ENCODE results near the gene USP5.

Gene USP5

GRCh38 chr12:6851921-6852650 is at the start of gene USP5:
Gene USP5, plus strand, starts transcription at chr12:6852150. Its CDS starts 30 bp downstream, at chr12:6852180.
- Mint-ChIP-seq H3K36me3 (no peaks in the 10 kb centered on the region), H3K4me1 (ENCODE audit: low read depth) (peaks cover 16% of the 10 kb centered on the region), H3K9me3 (ENCODE audit: low read depth) (no peaks in the 10 kb centered on the region), H3K4me3 (peak within 1 kb of the TSS; percentile 99), H3K27me3 (no peaks in the 10 kb centered on the region), H3K27ac (peak within 1 kb of the TSS; percentile 100)

- Mint-ChIP-seq H3K4me1 (ENCODE audit: low read depth) (no peaks in the 10 kb centered on the region), H3K9me3 (ENCODE audit: low read depth) (no peaks in the 10 kb centered on the region), H3K27ac (no peak overlapping the region), H3K4me3 (no peak overlapping the region), H3K36me3 (no peaks in the 10 kb centered on the region), H3K27me3 (no peaks in the 10 kb centered on the region)
Observed at GRCh38 chr12:6807170-6807569, 44.8 kb upstream of the USP5 start.

GRCh38 chr12:6809056-6809455 is 42.9 kb upstream of the USP5 start:
- Mint-ChIP-seq H3K4me3 (no peak overlapping the region), H3K9me3 (ENCODE audit: low read depth) (no peaks in the 10 kb centered on the region), H3K27me3 (peaks cover 1% of the 10 kb centered on the region), H3K4me1 (ENCODE audit: low read depth) (no peaks in the 10 kb centered on the region), H3K27ac (no peak overlapping the region), H3K36me3 (no peaks in the 10 kb centered on the region)

- Mint-ChIP-seq H3K36me3 (no peaks in the 10 kb centered on the region), H3K4me1 (ENCODE audit: low read depth) (no peaks in the 10 kb centered on the region), H3K4me3 (no peak overlapping the region), H3K27ac (no peak overlapping the region), H3K9me3 (ENCODE audit: low read depth) (no peaks in the 10 kb centered on the region), H3K27me3 (peaks cover 1% of the 10 kb centered on the region)
Observed at GRCh38 chr12:6810758-6811157, 41.2 kb upstream of the USP5 start.

GRCh38 chr12:6813363-6813762 is 38.6 kb upstream of the USP5 start:
- H3K27ac Mint-ChIP-seq = no peak overlapping the region
- H3K4me3 Mint-ChIP-seq = no peak overlapping the region
- peaks cover 1% of the 10 kb centered on the region for H3K27me3 Mint-ChIP-seq
- H3K36me3 Mint-ChIP-seq = no peaks in the 10 kb centered on the region
- H3K4me1 Mint-ChIP-seq (ENCODE audit: low read depth) = no peaks in the 10 kb centered on the region
- no peaks in the 10 kb centered on the region for H3K9me3 Mint-ChIP-seq (ENCODE audit: low read depth)

- no peak overlapping the region for H3K4me3 Mint-ChIP-seq
- H3K4me1 Mint-ChIP-seq (ENCODE audit: low read depth) = peaks cover 7% of the 10 kb centered on the region
- H3K36me3 Mint-ChIP-seq = no peaks in the 10 kb centered on the region
- H3K27ac Mint-ChIP-seq = no peak overlapping the region
- peaks cover 3% of the 10 kb centered on the region for H3K27me3 Mint-ChIP-seq
- H3K9me3 Mint-ChIP-seq (ENCODE audit: low read depth) = no peaks in the 10 kb centered on the region
Observed at GRCh38 chr12:6816598-6816997, 35.4 kb upstream of the USP5 start.

GRCh38 chr12:6817098-6817497 is 34.9 kb upstream of the USP5 start:
- Mint-ChIP-seq H3K4me3 (no peak overlapping the region), H3K36me3 (no peaks in the 10 kb centered on the region), H3K27me3 (peaks cover 3% of the 10 kb centered on the region), H3K9me3 (ENCODE audit: low read depth) (no peaks in the 10 kb centered on the region), H3K27ac (no peak overlapping the region), H3K4me1 (ENCODE audit: low read depth) (peaks cover 10% of the 10 kb centered on the region)

GRCh38 chr12:6817662-6818157 is 34.2 kb upstream of the USP5 start:
- peaks cover 10% of the 10 kb centered on the region for H3K4me1 Mint-ChIP-seq (ENCODE audit: low read depth)

GRCh38 chr12:6818222-6818621 is 33.7 kb upstream of the USP5 start:
- Mint-ChIP-seq H3K4me1 (ENCODE audit: low read depth) (peaks cover 10% of the 10 kb centered on the region), H3K27me3 (peaks cover 8% of the 10 kb centered on the region), H3K4me3 (no peak overlapping the region), H3K27ac (no peak overlapping the region), H3K9me3 (ENCODE audit: low read depth) (no peaks in the 10 kb centered on the region), H3K36me3 (no peaks in the 10 kb centered on the region)

More at GRCh38 chr12:6817662-6818157, 34.2 kb upstream of the USP5 start:
- Mint-ChIP-seq H3K27ac (no peak overlapping the region), H3K36me3 (no peaks in the 10 kb centered on the region), H3K27me3 (peaks cover 5% of the 10 kb centered on the region), H3K9me3 (ENCODE audit: low read depth) (no peaks in the 10 kb centered on the region), H3K4me3 (no peak overlapping the region)

GRCh38 chr12:6818645-6819044 is 33.3 kb upstream of the USP5 start:
- H3K4me3 Mint-ChIP-seq = no peak overlapping the region
- H3K27me3 Mint-ChIP-seq = peaks cover 8% of the 10 kb centered on the region
- no peak overlapping the region for H3K27ac Mint-ChIP-seq
- H3K36me3 Mint-ChIP-seq = no peaks in the 10 kb centered on the region
- peaks cover 10% of the 10 kb centered on the region for H3K4me1 Mint-ChIP-seq (ENCODE audit: low read depth)
- H3K9me3 Mint-ChIP-seq (ENCODE audit: low read depth) = no peaks in the 10 kb centered on the region

GRCh38 chr12:6819106-6820030 is 32.6 kb upstream of the USP5 start:
- H3K4me3 Mint-ChIP-seq = no peak overlapping the region
- peaks cover 10% of the 10 kb centered on the region for H3K4me1 Mint-ChIP-seq (ENCODE audit: low read depth)
- no peaks in the 10 kb centered on the region for H3K36me3 Mint-ChIP-seq
- no peak overlapping the region for H3K27ac Mint-ChIP-seq
- peaks cover 9% of the 10 kb centered on the region for H3K27me3 Mint-ChIP-seq
- no peaks in the 10 kb centered on the region for H3K9me3 Mint-ChIP-seq (ENCODE audit: low read depth)

- Mint-ChIP-seq H3K9me3 (ENCODE audit: low read depth) (no peaks in the 10 kb centered on the region), H3K4me3 (no peak overlapping the region), H3K27me3 (peaks cover 15% of the 10 kb centered on the region), H3K36me3 (no peaks in the 10 kb centered on the region), H3K4me1 (ENCODE audit: low read depth) (peaks cover 10% of the 10 kb centered on the region), H3K27ac (no peak overlapping the region)
Observed at GRCh38 chr12:6820166-6820565, 31.8 kb upstream of the USP5 start.

- Mint-ChIP-seq H3K9me3 (ENCODE audit: low read depth) (no peaks in the 10 kb centered on the region), H3K27me3 (peaks cover 20% of the 10 kb centered on the region), H3K27ac (no peak within 1 kb of the TSS), H3K4me1 (ENCODE audit: low read depth) (peaks cover 13% of the 10 kb centered on the region), H3K36me3 (no peaks in the 10 kb centered on the region), H3K4me3 (peak within 1 kb of the TSS; percentile 63)
Observed at GRCh38 chr12:6821591-6822425, 30.1 kb upstream of the USP5 start, which contains the start of gene GPR162. Gene GPR162, plus strand, starts transcription at chr12:6821821. Its CDS starts 2,078 bp downstream, at chr12:6823899.

- H3K4me3 Mint-ChIP-seq = peak overlapping the region; percentile 27
- no peak overlapping the region for H3K27ac Mint-ChIP-seq
- no peaks in the 10 kb centered on the region for H3K36me3 Mint-ChIP-seq
- H3K4me1 Mint-ChIP-seq (ENCODE audit: low read depth) = peaks cover 17% of the 10 kb centered on the region
- H3K9me3 Mint-ChIP-seq (ENCODE audit: low read depth) = no peaks in the 10 kb centered on the region
- peaks cover 22% of the 10 kb centered on the region for H3K27me3 Mint-ChIP-seq
Observed at GRCh38 chr12:6822426-6823135, 29.4 kb upstream of the USP5 start.

All from activated naive CD8-positive, alpha-beta T cell (primary cell).